NK-92 (cell line): ENCODE measurements around the gene E2F1.
"Not testable (repeated sequence)": the region's sequence is repeated elsewhere in the genome, so short reads cannot be mapped to it uniquely, and the experiment has no call there.

Source experiments
- DNase-seq: peaks from one replicate; lab custom pipeline; 2025; ENCODE audit not compliant: unreplicated experiment; lab: John Stamatoyannopoulos, UW

Gene E2F1

GRCh38 chr20:33711446-33711738 is 25.2 kb upstream of the E2F1 start:
- DNase-seq = no peak

- DNase-seq = no peak
Observed at GRCh38 chr20:33710681-33711445, 24.7 kb upstream of the E2F1 start.

DNA sequence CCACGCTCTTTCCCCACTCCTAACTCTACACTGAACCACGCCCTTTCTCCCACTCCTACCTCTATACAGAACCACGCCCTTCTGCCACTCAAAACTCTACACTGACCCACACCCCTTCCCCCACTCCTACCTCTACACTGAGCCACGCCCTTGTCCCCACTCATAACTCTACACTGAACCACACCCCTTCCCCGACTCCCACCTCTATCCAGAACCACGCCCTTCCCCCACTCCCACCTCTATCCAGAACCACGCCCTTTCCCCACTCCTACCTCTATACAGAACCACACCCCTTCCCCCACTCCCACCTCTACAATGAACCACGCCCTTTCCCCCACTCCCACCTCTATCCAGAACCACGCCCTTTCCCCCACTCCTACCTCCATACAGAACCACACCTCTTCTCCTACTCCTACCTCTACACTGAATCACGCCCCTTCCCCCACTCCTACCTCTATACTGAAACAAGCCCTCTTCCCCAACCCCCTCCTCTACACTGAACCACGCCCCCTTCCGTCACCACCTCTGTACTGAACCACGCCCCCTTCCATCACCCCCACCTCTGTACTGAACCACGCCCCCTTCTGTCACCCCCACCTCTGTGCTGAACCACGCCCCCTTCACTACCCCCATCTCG is 23.8 kb upstream of the E2F1 start:
- no peak for DNase-seq

DNA sequence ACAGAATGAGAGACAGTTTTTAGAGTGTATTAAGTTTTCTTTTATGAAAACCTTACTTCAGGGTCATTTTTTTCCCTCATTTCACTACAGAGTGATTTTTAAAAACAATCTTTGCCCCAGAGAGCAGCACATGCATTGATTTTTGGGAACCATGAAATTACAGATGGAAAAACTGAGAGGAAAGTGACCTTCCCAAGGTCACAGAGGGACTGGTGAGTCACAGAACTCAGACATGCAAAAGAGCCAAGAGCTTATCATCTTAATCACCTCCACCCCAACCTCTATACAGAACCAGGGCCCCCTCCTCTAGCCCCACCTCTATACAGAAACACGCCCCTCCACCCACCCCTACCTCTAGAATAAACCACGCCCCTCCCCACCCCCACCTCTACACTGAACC is 23.2 kb upstream of the E2F1 start:
- no peak for DNase-seq

DNA sequence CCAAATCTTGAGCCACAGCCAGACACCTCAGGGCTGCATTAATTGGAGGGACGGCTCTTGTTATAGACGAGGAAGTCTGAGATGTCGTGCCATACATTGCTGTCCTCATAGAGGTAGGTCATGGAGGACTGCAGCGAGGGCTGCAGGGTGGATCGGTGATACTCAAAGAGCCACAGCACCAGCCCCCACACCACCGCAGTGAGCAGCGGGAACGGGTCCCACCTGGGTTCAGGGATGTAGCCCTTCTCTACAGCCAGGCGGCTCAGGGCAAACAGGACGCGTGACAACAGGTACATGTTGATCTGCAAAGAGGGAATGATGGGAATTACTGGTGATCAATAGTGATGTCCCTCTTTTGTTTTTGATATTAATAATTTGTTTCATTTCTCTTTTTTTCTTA is 21.5 kb upstream of the E2F1 start:
- DNase-seq = no peak

DNA sequence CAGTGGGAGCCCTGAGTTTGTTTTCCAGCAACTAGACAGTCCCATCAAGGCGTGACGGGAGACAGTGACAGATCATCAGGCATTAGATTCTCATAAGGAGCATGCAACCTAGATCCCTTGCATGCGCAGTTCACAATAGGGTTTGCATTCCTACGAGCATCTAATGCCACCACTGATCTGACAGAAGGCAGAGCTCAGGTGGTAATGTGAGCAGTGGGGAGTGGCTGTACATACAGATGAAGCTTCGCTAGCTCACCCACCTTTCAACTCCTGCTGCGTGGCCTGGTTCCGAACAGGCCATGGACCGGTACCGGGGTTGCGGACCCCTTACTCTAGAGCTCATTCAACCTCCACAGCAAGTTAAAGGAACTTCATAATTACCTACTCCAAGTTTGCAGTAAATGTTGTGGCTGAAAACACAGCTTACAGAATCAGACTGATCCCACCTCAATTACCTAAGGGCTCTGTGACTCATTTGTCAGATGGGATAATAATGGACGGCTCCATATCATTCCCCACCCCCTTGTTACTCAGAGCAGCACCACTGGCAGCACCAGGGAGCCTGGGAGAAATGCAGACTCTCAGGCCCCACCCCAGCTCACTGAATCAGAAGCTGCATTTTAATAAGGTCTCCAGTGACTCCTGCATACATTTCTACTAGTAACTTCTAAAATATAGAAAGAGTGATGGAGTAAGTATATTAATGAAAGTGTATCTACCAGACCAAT is 18.2 kb upstream of the E2F1 start:
- no peak for DNase-seq

GRCh38 chr20:33703498-33704137 is 17.4 kb upstream of the E2F1 start:
- DNase-seq = no peak

GRCh38 chr20:33702861-33703260 is 16.7 kb upstream of the E2F1 start:
- DNase-seq = no peak

GRCh38 chr20:33701629-33702450 is 15.7 kb upstream of the E2F1 start:
- no peak for DNase-seq

- not testable (repeated sequence) for DNase-seq
Observed at GRCh38 chr20:33700696-33701441, 14.7 kb upstream of the E2F1 start.

DNA sequence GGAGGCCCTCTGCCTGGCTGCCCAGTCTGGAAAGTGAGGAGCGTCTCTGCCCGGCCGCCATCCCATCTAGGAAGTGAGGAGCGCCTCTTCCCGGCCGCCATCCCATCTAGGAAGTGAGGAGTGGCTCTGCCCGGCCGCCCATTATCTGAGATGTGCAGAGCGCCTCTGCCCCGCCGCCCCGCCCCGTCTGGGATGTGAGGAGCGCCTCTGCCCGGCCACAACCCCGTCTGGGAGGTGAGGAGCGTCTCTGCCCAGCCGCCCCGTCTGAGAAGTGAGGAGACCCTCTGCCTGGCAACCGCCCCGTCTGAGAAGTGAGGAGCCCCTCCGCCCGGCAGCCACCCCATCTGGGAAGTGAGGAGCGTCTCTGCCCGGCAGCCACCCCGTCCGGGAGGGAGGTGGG is 12.8 kb upstream of the E2F1 start:
- DNase-seq = not testable (repeated sequence)

- no peak for DNase-seq
Observed at GRCh38 chr20:33697129-33697528, 10.9 kb upstream of the E2F1 start.

DNA sequence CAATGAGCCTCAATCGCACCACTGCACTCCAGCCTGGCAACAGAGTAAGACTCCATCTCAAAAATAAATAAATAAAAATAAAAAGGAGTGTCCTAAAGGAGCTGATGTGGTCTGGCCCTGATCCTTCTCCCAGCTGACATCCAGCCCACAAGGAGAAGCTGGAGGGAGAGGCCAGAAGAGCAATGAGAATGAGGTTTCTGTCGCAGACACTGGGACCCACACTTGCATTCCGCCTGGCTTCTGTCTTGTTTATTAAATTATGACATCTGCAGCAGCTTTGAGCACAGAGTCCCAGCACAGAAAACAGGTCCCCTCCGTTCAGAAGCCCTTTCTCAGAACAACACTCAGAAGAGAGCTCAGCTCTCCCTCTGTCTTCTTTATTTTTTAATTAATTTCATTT is 10.3 kb upstream of the E2F1 start:
- DNase-seq = no peak

- DNase-seq = no peak
Observed at GRCh38 chr20:33694639-33695012, 8.4 kb upstream of the E2F1 start.

DNA sequence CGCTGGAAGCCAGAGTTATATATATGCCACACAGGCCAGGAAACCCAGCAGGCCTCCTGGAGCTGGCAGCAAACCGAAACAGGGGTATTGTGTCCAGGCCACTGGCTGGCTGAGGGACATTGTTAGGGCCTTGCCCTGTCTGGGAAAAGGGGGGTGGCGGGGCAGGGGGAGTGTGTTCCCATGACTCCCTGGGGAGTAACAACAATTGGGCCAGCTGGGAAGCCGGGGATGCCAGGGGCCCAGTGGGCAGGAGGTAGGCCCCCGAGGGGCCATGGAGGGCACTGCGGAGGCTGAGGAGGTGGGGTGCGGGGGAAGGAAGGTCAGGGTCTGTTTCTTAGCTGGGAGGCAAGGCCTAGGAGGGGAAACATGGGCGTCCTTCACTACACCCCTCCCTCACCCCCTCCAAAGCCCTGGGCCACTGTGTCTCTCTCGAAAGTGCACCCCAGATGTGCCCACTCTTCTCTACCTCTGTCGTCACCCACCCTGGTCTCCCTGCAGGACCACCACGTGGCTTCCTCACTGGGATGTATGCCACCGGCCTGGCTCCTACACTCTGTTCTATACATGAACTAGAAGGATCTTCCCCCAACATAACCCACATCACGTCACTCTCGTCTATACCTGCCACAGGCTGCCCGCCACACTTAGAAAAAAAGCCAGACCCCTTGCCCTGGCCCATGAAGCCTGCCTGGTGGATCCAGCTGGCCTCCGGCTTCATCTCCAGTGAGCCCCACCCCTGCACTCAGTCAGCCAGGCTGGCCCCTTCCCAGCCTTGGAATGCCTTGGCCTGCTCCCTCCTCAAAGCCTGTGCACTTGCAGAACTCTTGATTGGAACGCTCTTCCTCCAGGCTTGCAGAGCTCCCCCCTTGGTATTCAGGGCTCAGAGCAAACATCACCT is 7.8 kb upstream of the E2F1 start:
- no peak for DNase-seq

- DNase-seq = no peak
Observed at GRCh38 chr20:33693289-33693688, 7.1 kb upstream of the E2F1 start.

DNA sequence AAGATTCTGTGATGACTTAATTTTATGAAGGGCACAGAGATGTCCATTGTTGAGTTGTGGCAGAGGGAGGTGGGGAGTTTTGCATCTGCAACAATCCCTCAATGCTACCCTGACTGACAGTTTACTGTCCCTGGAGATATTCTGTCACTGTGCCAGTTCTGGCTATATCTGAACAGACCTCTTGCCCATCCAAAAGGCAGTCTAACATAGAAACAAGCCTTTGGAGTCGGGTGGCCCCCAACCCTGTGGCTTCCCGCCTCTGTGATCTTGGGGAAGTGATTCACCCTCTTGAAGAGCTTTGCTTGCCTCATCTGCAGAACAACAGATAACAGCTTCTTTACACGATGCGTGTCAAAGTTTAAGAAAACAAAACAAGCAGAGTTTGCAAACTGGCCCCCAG is 3.8 kb upstream of the E2F1 start:
- DNase-seq = no peak

DNA sequence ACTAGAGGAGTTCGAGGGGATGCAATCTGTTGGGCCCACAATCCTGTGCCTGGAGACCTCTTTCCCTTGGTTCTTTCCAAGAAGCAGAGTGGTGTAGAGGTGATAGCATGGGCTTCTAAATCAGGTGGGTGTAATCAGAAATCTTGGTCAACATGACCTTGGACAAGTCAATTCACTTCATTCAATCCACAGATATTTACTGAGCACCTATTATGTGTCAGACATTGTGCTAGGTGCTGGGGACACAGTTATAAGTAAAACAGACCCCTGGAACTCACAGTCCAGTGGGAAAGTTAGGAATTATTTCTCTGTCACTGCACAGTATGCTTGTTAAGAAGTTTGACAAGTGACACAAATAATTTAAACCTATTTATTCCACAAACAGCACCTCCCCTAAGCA is 3.3 kb upstream of the E2F1 start:
- DNase-seq = no peak

DNA sequence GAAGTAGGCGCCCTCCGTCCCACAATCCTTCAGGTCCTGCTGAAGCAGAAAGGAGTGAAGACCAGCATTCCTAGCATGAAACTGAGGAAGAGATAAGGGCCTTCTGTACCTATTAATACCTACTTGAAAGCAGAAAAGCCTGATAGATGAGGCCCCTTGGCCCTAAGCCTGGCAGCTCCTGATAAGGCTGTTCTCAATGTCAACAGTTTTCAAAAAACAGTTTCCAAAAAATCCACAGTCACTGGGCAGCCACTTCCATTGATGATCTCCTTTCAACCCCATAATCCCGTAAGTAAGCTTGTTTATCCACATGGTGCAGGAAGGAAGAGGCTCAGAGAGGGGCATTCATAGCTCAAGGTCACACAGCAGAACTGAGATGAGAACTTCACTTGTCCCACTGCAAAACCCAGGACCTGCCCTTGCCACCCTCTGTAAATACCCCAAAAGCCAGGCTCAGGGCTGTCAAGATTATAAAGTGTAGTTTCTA is 2.8 kb upstream of the E2F1 start:
- no peak for DNase-seq
